ENCODE measurements around the gene RIN1. TPM values are rescaled to one million over a fixed set of nuclear protein-coding genes. Genes with fewer than 3 reads are reported as not detected.
A peak's percentile ranks its signal among the peaks of the same experiment; 100 is the strongest.

The RIN1 gene
- total and polyA plus RNA-seq, 2 donors (not counting 1 experiment from before 2014, with no cell fraction given): 0.72 to 1.7 TPM

DNA sequence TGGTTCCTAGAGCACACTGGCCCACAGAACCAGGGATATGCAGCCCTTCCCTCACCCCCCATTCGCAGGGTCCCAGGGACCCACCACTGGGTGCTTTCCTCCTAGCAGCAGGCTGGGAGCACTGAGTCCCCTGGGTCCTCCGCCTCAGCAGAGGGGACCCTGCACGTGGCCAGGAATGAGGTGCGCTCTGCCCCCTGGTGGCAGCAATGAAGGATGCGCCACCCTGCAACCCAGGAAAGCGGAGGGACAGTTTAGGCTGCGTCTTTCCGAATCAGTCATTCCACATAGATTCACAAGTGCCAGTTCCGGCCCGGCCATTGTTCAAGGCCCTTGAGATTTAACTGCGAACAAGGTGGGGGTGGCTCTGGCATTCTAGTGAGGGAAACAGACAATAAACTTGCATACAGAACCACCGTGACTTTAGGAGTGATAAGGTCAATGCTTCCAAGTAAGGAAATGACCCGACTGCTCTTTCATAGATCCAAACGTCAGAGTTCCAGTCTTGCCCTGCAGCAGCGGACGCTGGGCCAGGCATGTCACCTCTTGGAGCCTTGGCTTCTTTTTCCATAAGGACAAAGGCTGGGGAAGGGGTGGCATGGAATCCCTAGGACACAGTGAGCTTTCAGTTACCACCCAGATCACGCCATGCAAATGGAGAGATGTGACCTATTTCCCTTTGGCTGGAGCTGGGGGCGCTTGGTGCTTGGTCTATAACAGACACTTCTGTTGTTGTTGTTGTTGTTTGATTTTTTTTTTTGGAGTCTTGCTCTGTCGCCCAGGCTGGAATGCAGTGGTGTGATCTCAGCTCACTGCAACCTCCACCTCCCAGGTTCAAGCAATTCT, 7.7 kb downstream of the RIN1 start:
- peak; percentile 98 for ATAC-seq (ENCODE audit: low read depth)
- no peaks in the 10 kb centered on the region for H3K9me3 ChIP-seq (ENCODE audit: control extremely low read depth in 1 of 3, control insufficient read depth in 2 of 3, insufficient read depth in 1 of 3, low read length in 2 of 3)
- TF ChIP-seq, protein P1, sequence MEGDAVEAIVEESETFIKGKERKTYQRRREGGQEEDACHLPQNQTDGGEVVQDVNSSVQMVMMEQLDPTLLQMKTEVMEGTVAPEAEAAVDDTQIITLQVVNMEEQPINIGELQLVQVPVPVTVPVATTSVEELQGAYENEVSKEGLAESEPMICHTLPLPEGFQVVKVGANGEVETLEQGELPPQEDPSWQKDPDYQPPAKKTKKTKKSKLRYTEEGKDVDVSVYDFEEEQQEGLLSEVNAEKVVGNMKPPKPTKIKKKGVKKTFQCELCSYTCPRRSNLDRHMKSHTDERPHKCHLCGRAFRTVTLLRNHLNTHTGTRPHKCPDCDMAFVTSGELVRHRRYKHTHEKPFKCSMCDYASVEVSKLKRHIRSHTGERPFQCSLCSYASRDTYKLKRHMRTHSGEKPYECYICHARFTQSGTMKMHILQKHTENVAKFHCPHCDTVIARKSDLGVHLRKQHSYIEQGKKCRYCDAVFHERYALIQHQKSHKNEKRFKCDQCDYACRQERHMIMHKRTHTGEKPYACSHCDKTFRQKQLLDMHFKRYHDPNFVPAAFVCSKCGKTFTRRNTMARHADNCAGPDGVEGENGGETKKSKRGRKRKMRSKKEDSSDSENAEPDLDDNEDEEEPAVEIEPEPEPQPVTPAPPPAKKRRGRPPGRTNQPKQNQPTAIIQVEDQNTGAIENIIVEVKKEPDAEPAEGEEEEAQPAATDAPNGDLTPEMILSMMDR (IDR thresholded peaks at IDR 0.05): peak; percentile 93
- no peak for TF ChIP-seq EZH2 (IDR thresholded peaks at IDR 0.05; ENCODE audit: borderline replicate concordance, insufficient read depth, low read depth, low read length, poor library complexity, severe bottlenecking)
- H3K4me3 Mint-ChIP-seq: peak overlapping the region; percentile 52
- peak overlapping the region; percentile 64 for H3K4me2 ChIP-seq (replicated peaks; ENCODE audit: low read depth, low read length, poor library complexity, severe bottlenecking)
- no peak overlapping the region for H3K27ac ChIP-seq (ENCODE audit: low read length in 2 of 2)
- no peaks in the 10 kb centered on the region for H3K27me3 ChIP-seq (replicated peaks in 1 of 4; ENCODE audit: control extremely low read depth in 1 of 4, control insufficient read depth in 3 of 4, insufficient read depth in 4 of 4, low read length in 3 of 4)
- no peaks in the 10 kb centered on the region for H4K20me1 ChIP-seq (ENCODE audit: control insufficient read depth, insufficient read depth, low read length, poor library complexity, severe bottlenecking)
- CTCF ChIA-PET: interaction anchor here (0.7 to 4.6 kb wide), 7 partner anchors 10 to 60 kb away, joined by 3 to 101 read pairs (median 5); partner anchors contain the start of gene YIF1A
- no peaks in the 10 kb centered on the region for H3K27me3 Mint-ChIP-seq
- POLR2A ChIA-PET: no interaction called here
- peak overlapping the region; percentile 74 for H2AFZ ChIP-seq (ENCODE audit: insufficient read depth, low read depth, low read length, poor library complexity, severe bottlenecking)
- H3K4me1 Mint-ChIP-seq: peaks cover 16% of the 10 kb centered on the region
- 8% methylated on average over 16 of the region's 19 CpGs for WGBS (ENCODE audit: insufficient coverage)
- H3K36me3 ChIP-seq (replicated peaks in 1 of 2; ENCODE audit: control extremely low read depth in 1 of 2, control insufficient read depth in 1 of 2, extremely low read depth in 1 of 2, insufficient read depth in 2 of 2, low read length in 1 of 2): no peaks in the 10 kb centered on the region
- H3K9ac ChIP-seq (ENCODE audit: low read length): no peak overlapping the region
- H3K9me3 Mint-ChIP-seq (ENCODE audit: insufficient read depth): no peaks in the 10 kb centered on the region
- no peaks in the 10 kb centered on the region for H3K79me2 ChIP-seq (ENCODE audit: control insufficient read depth, insufficient read depth, low read length)
- H3K4me1 ChIP-seq (ENCODE audit: control insufficient read depth in 2 of 2, insufficient read depth in 2 of 2, low read length in 2 of 2): peaks cover 15 to 25% of the 10 kb centered on the region in 2 donors
- intact Hi-C loops (cut with micrococcal nuclease): loop anchor here (1.0 kb wide), 5 partner anchors 10 to 106 kb away; partner anchors contain the start of gene BRMS1
- H3K4me3 ChIP-seq (ENCODE audit: control extremely low read depth in 1 of 5, extremely low read depth in 1 of 5, insufficient read depth in 1 of 5, low read depth in 2 of 5, low read length in 4 of 5): peak overlapping the region in 1 of 5 experiments; percentile 30
- H3K27ac Mint-ChIP-seq: peak overlapping the region; percentile 47
- peak; percentile 89 for DNase-seq

DNA sequence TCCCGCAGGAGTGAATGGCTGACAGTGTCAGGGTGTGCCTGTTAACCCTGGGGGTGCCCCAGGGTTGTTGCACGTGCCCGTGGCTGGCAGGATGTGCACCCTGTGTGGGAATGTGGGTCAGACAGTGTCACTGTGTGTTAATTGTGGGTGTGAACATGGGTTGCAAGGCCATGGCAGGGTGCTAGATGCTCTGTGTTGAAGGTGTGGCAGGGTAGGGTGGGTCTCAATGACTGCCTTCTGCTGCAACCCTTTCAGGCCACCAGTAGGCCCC, 8.3 kb downstream of the RIN1 start:
- Mint-ChIP-seq H3K27ac (no peak overlapping the region), H3K27me3 (no peaks in the 10 kb centered on the region), H3K4me1 (peaks cover 16% of the 10 kb centered on the region), H3K9me3 (ENCODE audit: insufficient read depth) (no peaks in the 10 kb centered on the region), H3K4me3 (no peak overlapping the region)
- Histone ChIP-seq H3K9ac (ENCODE audit: low read length) (no peak overlapping the region), H3K36me3 (replicated peaks in 1 of 2; ENCODE audit: control extremely low read depth in 1 of 2, control insufficient read depth in 1 of 2, extremely low read depth in 1 of 2, insufficient read depth in 2 of 2, low read length in 1 of 2) (no peaks in the 10 kb centered on the region), H3K27ac (ENCODE audit: low read length in 2 of 2) (no peak overlapping the region), H3K4me1 (ENCODE audit: control insufficient read depth in 2 of 2, insufficient read depth in 2 of 2, low read length in 2 of 2) (peaks cover 15 to 25% of the 10 kb centered on the region in 2 donors), H3K9me3 (ENCODE audit: control extremely low read depth in 1 of 3, control insufficient read depth in 2 of 3, insufficient read depth in 1 of 3, low read length in 2 of 3) (no peaks in the 10 kb centered on the region), H4K20me1 (ENCODE audit: control insufficient read depth, insufficient read depth, low read length, poor library complexity, severe bottlenecking) (no peaks in the 10 kb centered on the region), H3K79me2 (ENCODE audit: control insufficient read depth, insufficient read depth, low read length) (no peaks in the 10 kb centered on the region), H3K4me3 (ENCODE audit: control extremely low read depth in 1 of 5, extremely low read depth in 1 of 5, insufficient read depth in 1 of 5, low read depth in 2 of 5, low read length in 4 of 5) (no peak overlapping the region), H2AFZ (ENCODE audit: insufficient read depth, low read depth, low read length, poor library complexity, severe bottlenecking) (no peak overlapping the region), H3K4me2 (replicated peaks; ENCODE audit: low read depth, low read length, poor library complexity, severe bottlenecking) (peak overlapping the region; percentile 64), H3K27me3 (replicated peaks in 1 of 4; ENCODE audit: control extremely low read depth in 1 of 4, control insufficient read depth in 3 of 4, insufficient read depth in 4 of 4, low read length in 3 of 4) (no peaks in the 10 kb centered on the region)
- no peak for ATAC-seq (ENCODE audit: low read depth)
- POLR2A ChIA-PET: no interaction called here
- intact Hi-C loops (cut with micrococcal nuclease): loop anchor here (1.0 kb wide), 5 partner anchors 10 to 106 kb away; partner anchors contain the start of gene BRMS1
- TF ChIP-seq EZH2 (IDR thresholded peaks at IDR 0.05; ENCODE audit: borderline replicate concordance, insufficient read depth, low read depth, low read length, poor library complexity, severe bottlenecking): no peak
- TF ChIP-seq, protein P1 (IDR thresholded peaks at IDR 0.05): no peak
- no peak for DNase-seq
- CTCF ChIA-PET: no interaction called here
- WGBS (ENCODE audit: insufficient coverage): 86% methylated on average over 3 of the region's 3 CpGs
